Glutamatergic neuron (in vitro differentiated cells): ENCODE data around the gene SEMA3G. TPM values are rescaled to one million over a fixed set of nuclear protein-coding genes. Genes with fewer than 3 reads are reported as not detected.

ENCODE experiments used
- DNase-seq: peaks from one replicate; pipeline ENCODE4 v3.0.0; 2022
- H3K27ac Mint-ChIP-seq: one replicate; pipeline ENCODE4 v1.8.0; 2020; ENCODE audit warnings: mild to moderate bottlenecking, mixed read lengths, inconsistent platforms; ENCODE audit not compliant: unreplicated experiment
- H3K27me3 Mint-ChIP-seq: one replicate; pipeline ENCODE4 v1.8.0; 2020; ENCODE audit warnings: mild to moderate bottlenecking, moderate library complexity, mixed read lengths, inconsistent platforms; ENCODE audit not compliant: unreplicated experiment
- H3K36me3 Mint-ChIP-seq: one replicate; pipeline ENCODE4 v1.8.0; 2020; ENCODE audit warnings: mild to moderate bottlenecking, mixed read lengths, inconsistent platforms; ENCODE audit not compliant: unreplicated experiment
- H3K4me1 Mint-ChIP-seq: one replicate; pipeline ENCODE4 v1.8.0; 2020; ENCODE audit warnings: mild to moderate bottlenecking, low read depth, mixed read lengths, inconsistent platforms; ENCODE audit not compliant: unreplicated experiment
- H3K4me3 Mint-ChIP-seq: one replicate; pipeline ENCODE4 v1.8.0; 2020; ENCODE audit warnings: mild to moderate bottlenecking, mixed read lengths, inconsistent platforms; ENCODE audit not compliant: unreplicated experiment
- H3K9me3 Mint-ChIP-seq: one replicate; pipeline ENCODE4 v1.8.0; 2020; ENCODE audit warnings: mild to moderate bottlenecking, moderate library complexity, mixed read lengths, inconsistent platforms; ENCODE audit not compliant: unreplicated experiment
- CTCF ChIP-seq: fragments of 200-600 bp; sonication (generic); IDR thresholded peaks from one replicate; pipeline ENCODE4 v1.5.0; 2021; ENCODE audit not compliant: partially characterized antibody, unreplicated experiment
- total RNA-seq: library from RNA; stranded (reverse); fragmentation: NEBNext Ultra II Directional; extraction: Animal tissue kit (Norgen Biotek cat#: 25700); gene quantifications from one replicate; pipeline ENCODE4 v1.2.1, GENCODE V29; 2021; ENCODE audit not compliant: unreplicated experiment

The SEMA3G gene
- total RNA-seq, 1 donor from 2014 or later: 0.59 TPM

GRCh38 chr3:52472239-52473000 lies 27.5 kb upstream of the SEMA3G start:
- H3K4me1 Mint-ChIP-seq: peaks cover 17% of the 10 kb centered on the region

GRCh38 chr3:52471371-52472238 lies 26.7 kb upstream of the SEMA3G start:
- H3K36me3 Mint-ChIP-seq: no peaks in the 10 kb centered on the region
- H3K4me1 Mint-ChIP-seq: peaks cover 18% of the 10 kb centered on the region
- no peaks in the 10 kb centered on the region for H3K27me3 Mint-ChIP-seq
- H3K27ac Mint-ChIP-seq: no peak overlapping the region
- H3K4me3 Mint-ChIP-seq: no peak overlapping the region
- peaks cover 2% of the 10 kb centered on the region for H3K9me3 Mint-ChIP-seq
- peak; percentile 75 for DNase-seq
- TF ChIP-seq CTCF: peak; percentile 69

More at GRCh38 chr3:52472239-52473000, 27.5 kb upstream of the SEMA3G start:
- Mint-ChIP-seq H3K36me3 (no peaks in the 10 kb centered on the region), H3K27ac (no peak overlapping the region), H3K9me3 (peaks cover 2% of the 10 kb centered on the region), H3K4me3 (no peak overlapping the region), H3K27me3 (no peaks in the 10 kb centered on the region)
- no peak for TF ChIP-seq CTCF
- no peak for DNase-seq

- no peaks in the 10 kb centered on the region for H3K36me3 Mint-ChIP-seq
- peaks cover 2% of the 10 kb centered on the region for H3K9me3 Mint-ChIP-seq
- no peaks in the 10 kb centered on the region for H3K27me3 Mint-ChIP-seq
- H3K27ac Mint-ChIP-seq: peak overlapping the region; percentile 34
- TF ChIP-seq CTCF: no peak
- no peak for DNase-seq
- H3K4me1 Mint-ChIP-seq: peaks cover 20% of the 10 kb centered on the region
- no peak overlapping the region for H3K4me3 Mint-ChIP-seq
These were observed 26.0 kb upstream of the SEMA3G start for GRCh38 chr3:52470920-52471319.

- peak overlapping the region; percentile 89 for H3K27ac Mint-ChIP-seq
- peak overlapping the region; percentile 49 for H3K4me3 Mint-ChIP-seq
- H3K27me3 Mint-ChIP-seq: no peaks in the 10 kb centered on the region
- H3K36me3 Mint-ChIP-seq: no peaks in the 10 kb centered on the region
- no peak for TF ChIP-seq CTCF
- H3K9me3 Mint-ChIP-seq: peaks cover 2% of the 10 kb centered on the region
- no peak for DNase-seq
- H3K4me1 Mint-ChIP-seq: peaks cover 20% of the 10 kb centered on the region
These were observed 24.1 kb upstream of the SEMA3G start for GRCh38 chr3:52469001-52469400.
